ENCODE measurements around the gene CUX1.
A peak's percentile ranks its signal among the peaks of the same experiment; 100 is the strongest.

DNA sequence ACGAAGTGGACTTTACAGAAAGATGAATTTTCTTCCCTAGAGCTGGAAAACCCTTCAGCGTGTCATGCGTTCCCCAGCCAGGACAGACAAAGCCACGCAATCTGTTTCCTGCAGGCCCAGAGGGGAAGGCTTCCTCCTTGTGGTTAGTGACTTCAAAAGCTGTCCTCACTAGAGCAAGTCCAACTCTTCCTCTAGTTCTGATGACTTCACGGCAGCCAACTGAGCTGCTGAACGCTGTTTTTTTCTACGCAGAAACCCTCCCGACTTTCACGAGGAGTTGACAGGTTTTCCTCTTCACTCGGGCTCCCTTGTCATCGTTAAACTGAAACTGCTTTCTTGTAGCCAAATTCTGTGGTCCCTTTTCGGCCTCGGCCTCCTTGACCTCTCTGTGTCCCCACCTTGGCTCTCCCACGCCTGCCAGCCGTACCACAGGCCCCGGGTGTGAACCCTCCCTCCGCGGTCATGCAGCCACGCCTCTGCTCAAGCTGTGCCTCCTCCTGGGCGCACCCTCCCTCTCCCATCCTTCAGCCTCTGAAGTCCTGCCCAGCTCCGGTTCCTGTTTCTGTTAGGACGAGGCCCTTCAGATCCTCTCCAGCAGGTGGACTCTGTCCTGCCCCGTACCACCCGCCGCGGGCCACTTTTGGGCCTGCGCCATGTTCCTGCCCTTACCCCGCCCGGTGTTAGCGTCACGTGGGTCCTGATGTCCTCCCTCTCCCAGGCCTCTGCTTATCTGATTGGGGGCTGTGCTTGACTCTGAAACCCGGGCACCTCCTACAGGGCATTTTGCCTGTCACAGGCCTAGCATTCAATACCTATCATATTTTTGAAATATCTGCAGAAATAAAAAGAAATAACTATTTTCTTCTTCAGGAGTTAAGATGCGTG, 39.3 kb downstream of the CUX1 start:
- TF ChIP-seq, protein P1, sequence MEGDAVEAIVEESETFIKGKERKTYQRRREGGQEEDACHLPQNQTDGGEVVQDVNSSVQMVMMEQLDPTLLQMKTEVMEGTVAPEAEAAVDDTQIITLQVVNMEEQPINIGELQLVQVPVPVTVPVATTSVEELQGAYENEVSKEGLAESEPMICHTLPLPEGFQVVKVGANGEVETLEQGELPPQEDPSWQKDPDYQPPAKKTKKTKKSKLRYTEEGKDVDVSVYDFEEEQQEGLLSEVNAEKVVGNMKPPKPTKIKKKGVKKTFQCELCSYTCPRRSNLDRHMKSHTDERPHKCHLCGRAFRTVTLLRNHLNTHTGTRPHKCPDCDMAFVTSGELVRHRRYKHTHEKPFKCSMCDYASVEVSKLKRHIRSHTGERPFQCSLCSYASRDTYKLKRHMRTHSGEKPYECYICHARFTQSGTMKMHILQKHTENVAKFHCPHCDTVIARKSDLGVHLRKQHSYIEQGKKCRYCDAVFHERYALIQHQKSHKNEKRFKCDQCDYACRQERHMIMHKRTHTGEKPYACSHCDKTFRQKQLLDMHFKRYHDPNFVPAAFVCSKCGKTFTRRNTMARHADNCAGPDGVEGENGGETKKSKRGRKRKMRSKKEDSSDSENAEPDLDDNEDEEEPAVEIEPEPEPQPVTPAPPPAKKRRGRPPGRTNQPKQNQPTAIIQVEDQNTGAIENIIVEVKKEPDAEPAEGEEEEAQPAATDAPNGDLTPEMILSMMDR (IDR thresholded peaks at IDR 0.05) = peak in 5 of 6 experiments; percentile 38 to 68 (median 54)
- peak in 1 of 4 donors; percentile 13 for TF ChIP-seq POLR2A (IDR thresholded peaks at IDR 0.05)

All from esophagus squamous epithelium (tissue), 4 donors.